H1 (cell line): ENCODE results near the gene MYO7B. TPM values are rescaled to one million over a fixed set of nuclear protein-coding genes. Genes with fewer than 3 reads are reported as not detected.
A peak's percentile ranks its signal among the peaks of the same experiment; 100 is the strongest.

ENCODE experiments used
- CTCF ChIA-PET: fragments of 300-600 bp; sonication (Branson Sonifier 250); formaldehyde crosslinking; loops from one replicate; lab custom pipeline; 2021; ENCODE audit not compliant: partially characterized antibody; lab: Charles Lee
- POLR2A ChIA-PET: fragments of 300-600 bp; sonication (Branson Sonifier 250); formaldehyde crosslinking; loops from one replicate; lab custom pipeline; 2021; ENCODE audit warnings: inconsistent platforms; ENCODE audit not compliant: partially characterized antibody; lab: Charles Lee
- DNase-seq, 2 experiments: peaks; one replicate each; pipeline versions ENCODE4 v3.0.0 to v3.0.0-alpha.2; 2010 to 2022; ENCODE audit warnings: low spot score in 2 of 2, low read depth in 1 of 2, mixed read lengths in 1 of 2
- FAIRE-seq: peaks from 2 replicates; lab custom pipeline; 2011; peaks lifted over from hg19 to GRCh38; lab: Jason Lieb, UNC
- H2AFZ ChIP-seq: 2 replicates; pipeline ENCODE4 v1.8.1; 2012; ENCODE audit warnings: low read length, inconsistent platforms
- H2AK5ac ChIP-seq: 2 replicates; pipeline ENCODE4 v1.6.1; 2013; ENCODE audit warnings: low read depth, low read length
- H2BK120ac ChIP-seq: replicated peaks from 2 replicates; pipeline ENCODE3; 2013; ENCODE audit warnings: low read depth, low read length, inconsistent platforms
- H2BK12ac ChIP-seq: 2 replicates; pipeline ENCODE4 v1.6.1; 2013; ENCODE audit warnings: low read depth, low read length
- H2BK15ac ChIP-seq: 2 replicates; pipeline ENCODE4 v1.6.1; 2013; ENCODE audit warnings: low read length
- H2BK20ac ChIP-seq: 2 replicates; pipeline ENCODE4 v1.6.1; 2013; ENCODE audit warnings: low read length
- H2BK5ac ChIP-seq: 2 replicates; pipeline ENCODE4 v1.6.1; 2013; ENCODE audit warnings: low read depth, low read length
- H3K14ac ChIP-seq: 2 replicates; pipeline ENCODE4 v1.6.1; 2013; ENCODE audit warnings: inconsistent platforms; ENCODE audit not compliant: insufficient read length
- H3K18ac ChIP-seq: 2 replicates; pipeline ENCODE4 v1.6.1; 2013; ENCODE audit warnings: low read length; ENCODE audit errors: extremely low read depth
- H3K23ac ChIP-seq: 2 replicates; pipeline ENCODE4 v1.6.1; 2013; ENCODE audit warnings: inconsistent platforms; ENCODE audit not compliant: insufficient read length
- H3K23me2 ChIP-seq: 2 replicates; pipeline ENCODE4 v1.6.1; 2013; ENCODE audit warnings: low read depth, low read length
- H3K27ac ChIP-seq: 2 replicates; pipeline ENCODE4 v1.6.1; 2011; ENCODE audit warnings: low read depth, low read length, inconsistent platforms
- H3K27me3 ChIP-seq, 4 experiments: replicated peaks in 1 of 4; 1 replicate in 1 of 4; 2 replicates in 3 of 4; pipeline versions ENCODE4 v1.6.1 to v1.8.1; 2011 to 2013; ENCODE audit warnings: low read length in 3 of 4, mild to moderate bottlenecking in 3 of 4, inconsistent platforms in 2 of 4, mixed read lengths in 2 of 4, moderate library complexity in 1 of 4; ENCODE audit not compliant: control insufficient read depth in 3 of 4, insufficient read depth in 3 of 4; ENCODE audit errors: extremely low read depth in 1 of 4
- H3K36me3 ChIP-seq, 4 experiments: 2 replicates each; pipeline versions ENCODE4 v1.6.1 to v1.8.1; 2011 to 2013; ENCODE audit warnings: mild to moderate bottlenecking in 4 of 4, low read length in 3 of 4, moderate library complexity in 2 of 4, control low read depth in 1 of 4, inconsistent platforms in 1 of 4; ENCODE audit not compliant: insufficient read depth in 4 of 4, control insufficient read depth in 2 of 4
- H3K4ac ChIP-seq: replicated peaks from 2 replicates; pipeline ENCODE3; 2013; ENCODE audit warnings: low read length, low read depth, mixed read lengths, inconsistent platforms; ENCODE audit not compliant: insufficient read length
- H3K4me1 ChIP-seq, 4 experiments: replicated peaks in 1 of 4; 1 replicate in 1 of 4; 2 replicates in 3 of 4; pipeline versions ENCODE4 v1.6.1 to v1.8.1; 2011 to 2013; ENCODE audit warnings: low read length in 3 of 4, inconsistent platforms in 2 of 4, mixed read lengths in 1 of 4; ENCODE audit not compliant: insufficient read depth in 4 of 4, control insufficient read depth in 3 of 4
- H3K4me2 ChIP-seq, 2 experiments: 2 replicates each; pipeline versions ENCODE4 v1.6.1 to v1.8.1; 2011 to 2013; ENCODE audit warnings: low read depth in 2 of 2, low read length in 2 of 2, control low read depth in 1 of 2, inconsistent platforms in 1 of 2, mild to moderate bottlenecking in 1 of 2; ENCODE audit not compliant: insufficient read depth in 1 of 2
- H3K4me3 ChIP-seq, 4 experiments: fragments of 200-600, 300-600 bp in 1 of 4; sonication (generic), shearing (Covaris generic), sonication (Bioruptor Twin) in 1 of 4; 2 replicates each; pipeline versions ENCODE4 v1.5.1 to v1.8.1; 2011 to 2016; ENCODE audit warnings: low read length in 4 of 4, low read depth in 3 of 4, control low read depth in 2 of 4, inconsistent platforms in 2 of 4, mild to moderate bottlenecking in 2 of 4, mixed read lengths in 1 of 4, moderate library complexity in 1 of 4; ENCODE audit not compliant: insufficient read depth in 2 of 4; ENCODE audit errors: extremely low read depth in 1 of 4
- H3K56ac ChIP-seq: replicated peaks from 2 replicates; pipeline ENCODE3; 2013; ENCODE audit warnings: low read depth, mild to moderate bottlenecking, mixed read lengths, low read length, inconsistent platforms; ENCODE audit not compliant: insufficient read length
- H3K79me1 ChIP-seq: 2 replicates; pipeline ENCODE4 v1.6.1; 2013; ENCODE audit warnings: low read depth, low read length, control low read depth
- H3K79me2 ChIP-seq, 2 experiments: 2 replicates each; pipeline versions ENCODE4 v1.6.1 to v1.8.1; 2012 to 2013; ENCODE audit warnings: low read length in 2 of 2, mild to moderate bottlenecking in 2 of 2, inconsistent platforms in 1 of 2; ENCODE audit not compliant: insufficient read depth in 2 of 2, control insufficient read depth in 1 of 2
- H3K9ac ChIP-seq, 4 experiments: replicated peaks in 1 of 4; 1 replicate in 1 of 4; 2 replicates in 3 of 4; pipeline versions ENCODE4 v1.6.1 to v1.8.1; 2011 to 2013; ENCODE audit warnings: low read depth in 3 of 4, low read length in 3 of 4, control low read depth in 2 of 4, mild to moderate bottlenecking in 2 of 4, moderate library complexity in 2 of 4, inconsistent platforms in 1 of 4; ENCODE audit errors: extremely low read depth in 1 of 4
- H3K9me3 ChIP-seq, 2 experiments: 2 replicates each; pipeline versions ENCODE4 v1.6.1 to v1.8.1; 2012 to 2013; ENCODE audit warnings: mild to moderate bottlenecking in 2 of 2, moderate library complexity in 2 of 2, control low read depth in 1 of 2, inconsistent platforms in 1 of 2, low read depth in 1 of 2, low read length in 1 of 2, mixed read lengths in 1 of 2; ENCODE audit not compliant: insufficient read depth in 2 of 2
- H4K20me1 ChIP-seq, 2 experiments: replicated peaks in 1 of 2; 2 replicates each; pipeline versions ENCODE3 to v1.8.1; 2011 to 2013; ENCODE audit warnings: inconsistent platforms in 2 of 2, low read length in 2 of 2, mild to moderate bottlenecking in 1 of 2; ENCODE audit not compliant: insufficient read depth in 2 of 2, control insufficient read depth in 1 of 2
- H4K5ac ChIP-seq: 2 replicates; pipeline ENCODE4 v1.6.1; 2013; ENCODE audit warnings: low read length, low read depth, mixed read lengths, inconsistent platforms; ENCODE audit not compliant: insufficient read length
- H4K8ac ChIP-seq: 2 replicates; pipeline ENCODE4 v1.8.0; 2013; ENCODE audit warnings: mild to moderate bottlenecking, moderate library complexity, low read length, inconsistent platforms; ENCODE audit not compliant: insufficient read depth; ENCODE audit errors: extremely low read depth
- H4K91ac ChIP-seq: replicated peaks from 2 replicates; pipeline ENCODE3; 2013; ENCODE audit warnings: low read length, mixed read lengths, inconsistent platforms; ENCODE audit not compliant: insufficient read length
- CEBPB ChIP-seq: IDR thresholded peaks from 2 replicates; pipeline ENCODE4 v1.6.1; 2012; ENCODE audit warnings: low read depth, low read length
- CTBP2 ChIP-seq: IDR thresholded peaks from 2 replicates; pipeline ENCODE4 v1.7.0; 2011; ENCODE audit warnings: borderline replicate concordance, mild to moderate bottlenecking, moderate library complexity, mixed read lengths, low read length; ENCODE audit not compliant: insufficient read depth, insufficient read length
- WGBS, 2 experiments: shearing (Covaris generic) in 1 of 2; methylation state at CpG; one replicate each; pipeline versions ENCODE4 v1.1.6 to v1.1.7; 2013 to 2015; ENCODE audit warnings: low lambda C conversion rate in 2 of 2, mixed read lengths in 2 of 2, inconsistent platforms in 1 of 2, low coverage in 1 of 2, missing lambda C conversion rate in 1 of 2; ENCODE audit not compliant: insufficient replicate concordance in 2 of 2, insufficient coverage in 1 of 2, insufficient read length in 1 of 2; ENCODE audit errors: extremely low coverage in 1 of 2, missing lambda C conversion rate in 1 of 2; 5-methylcytosine and 5-hydroxymethylcytosine counted together
- polyA plus RNA-seq, 7 experiments: library from polyadenylated mRNA; depleted of rRNA in 3 of 7; stranded (reverse) in 5 of 7; unstranded in 2 of 7; fragments of >200 nt in 5 of 7; fragments of 200-250 nt in 2 of 7; gene quantifications; 1 replicate in 5 of 7; 2 replicates in 1 of 7; 4 replicates in 1 of 7; pipeline versions ENCODE4 v1.2.1 to v1.2.3, GENCODE V29; 2011 to 2013; ENCODE audit warnings: missing spikeins in 2 of 7, mixed read lengths in 2 of 7
- total RNA-seq: library from RNA; stranded (reverse); fragmentation: NEBNext Ultra II Directional; extraction: Animal tissue kit (Norgen Biotek cat#: 25700); gene quantifications from 2 replicates; pipeline ENCODE4 v1.2.1, GENCODE V29; 2021

MYO7B gene
- total and polyA plus RNA-seq, 2 of the 8 experiments (the other 6 are each of a cell fraction or from before 2014, with no cell fraction given), result not detected

- no peak for FAIRE-seq
- Histone ChIP-seq H3K23ac (no peak overlapping the region), H3K18ac (no peak overlapping the region), H4K8ac (no peak overlapping the region), H3K79me1 (no peaks in the 10 kb centered on the region; the same call in 1 of the 2 replicates), H4K91ac (no peak overlapping the region), H3K4ac (no peak overlapping the region), H2BK5ac (no peak overlapping the region), H3K9ac (no peak overlapping the region), H3K4me3 (no peak overlapping the region), H3K4me1 (no peaks in the 10 kb centered on the region), H2BK12ac (no peak overlapping the region), H3K9me3 (no peaks in the 10 kb centered on the region), H3K27ac (no peak overlapping the region), H4K20me1 (peaks cover 0 to 1% of the 10 kb centered on the region in 2 experiments), H3K27me3 (no peaks in the 10 kb centered on the region), H2BK15ac (no peak overlapping the region), H3K79me2 (no peaks in the 10 kb centered on the region), H4K5ac (no peak overlapping the region), H2BK120ac (no peak overlapping the region), H2AK5ac (no peak overlapping the region), H2AFZ (no peak overlapping the region), H3K23me2 (no peaks in the 10 kb centered on the region), H2BK20ac (no peak overlapping the region), H3K36me3 (peaks cover 4 to 95% (median 55%) of the 10 kb centered on the region in 4 experiments; a peak in 7 of 8 replicates), H3K56ac (no peak overlapping the region), H3K4me2 (no peak overlapping the region), H3K14ac (no peak overlapping the region)
- DNase-seq, result no peak
- POLR2A ChIA-PET, result no interaction called here
- WGBS, 2 experiments, result 92% methylated on average over 2 of the region's 2 CpGs; no CpG with 5 or more reads in 1 of the 2 experiments
- TF ChIP-seq CEBPB, result peak; percentile 82
- TF ChIP-seq CTBP2, result no peak
- CTCF ChIA-PET, result no interaction called here
Observed at GRCh38 chr2:127498386-127498785, 37.1 kb upstream of the MYO7B start.
